Immature natural killer cell (primary cell): ENCODE results near the gene ZNF195. TPM values are rescaled to one million over a fixed set of nuclear protein-coding genes. Genes with fewer than 3 reads are reported as not detected.
"Not testable (repeated sequence)": the region's sequence is repeated elsewhere in the genome, so short reads cannot be mapped to it uniquely, and the experiment has no call there.

Experiments
- DNase-seq, 3 donors: peaks; one replicate each; pipeline ENCODE4 v3.0.0; 2022; ENCODE audit warnings: mixed read lengths in 1 of 3
- H3K27ac Mint-ChIP-seq, 6 donors: one replicate each; pipeline ENCODE4 v1.8.0; 2020; ENCODE audit warnings: mixed read lengths in 6 of 6, mild to moderate bottlenecking in 5 of 6, inconsistent platforms in 4 of 6, moderate library complexity in 3 of 6
- H3K27me3 Mint-ChIP-seq, 3 donors: one replicate each; pipeline ENCODE4 v1.8.0; 2020 to 2021; ENCODE audit warnings: low read depth in 3 of 3, mild to moderate bottlenecking in 3 of 3, mixed read lengths in 3 of 3, moderate library complexity in 3 of 3, inconsistent platforms in 1 of 3
- H3K36me3 Mint-ChIP-seq, 3 donors: one replicate each; pipeline ENCODE4 v1.8.0; 2020; ENCODE audit warnings: mixed read lengths in 3 of 3, inconsistent platforms in 2 of 3, mild to moderate bottlenecking in 2 of 3
- H3K4me1 Mint-ChIP-seq, 2 donors: one replicate each; pipeline ENCODE4 v1.8.0; 2020; ENCODE audit warnings: inconsistent platforms in 2 of 2, mild to moderate bottlenecking in 2 of 2, mixed read lengths in 2 of 2, moderate library complexity in 1 of 2
- H3K4me3 Mint-ChIP-seq, 5 donors: one replicate each; pipeline ENCODE4 v1.8.0; 2020; ENCODE audit warnings: mild to moderate bottlenecking in 5 of 5, mixed read lengths in 5 of 5, inconsistent platforms in 3 of 5, moderate library complexity in 3 of 5
- H3K9me3 Mint-ChIP-seq, 6 donors: one replicate each; pipeline ENCODE4 v1.8.0; 2020; ENCODE audit warnings: mild to moderate bottlenecking in 6 of 6, mixed read lengths in 6 of 6, inconsistent platforms in 4 of 6, moderate library complexity in 3 of 6
- polyA plus RNA-seq, 3 donors: library from polyadenylated mRNA; unstranded; fragments of 300-500 nt; fragmentation: Illumina TruSeq; gene quantifications; one replicate each; pipeline ENCODE4 v1.2.3, GENCODE V29; 2021

Gene ZNF195
- polyA plus RNA-seq, 3 donors from 2014 or later: 18.2 to 27.0 (median 19.5) TPM

DNA sequence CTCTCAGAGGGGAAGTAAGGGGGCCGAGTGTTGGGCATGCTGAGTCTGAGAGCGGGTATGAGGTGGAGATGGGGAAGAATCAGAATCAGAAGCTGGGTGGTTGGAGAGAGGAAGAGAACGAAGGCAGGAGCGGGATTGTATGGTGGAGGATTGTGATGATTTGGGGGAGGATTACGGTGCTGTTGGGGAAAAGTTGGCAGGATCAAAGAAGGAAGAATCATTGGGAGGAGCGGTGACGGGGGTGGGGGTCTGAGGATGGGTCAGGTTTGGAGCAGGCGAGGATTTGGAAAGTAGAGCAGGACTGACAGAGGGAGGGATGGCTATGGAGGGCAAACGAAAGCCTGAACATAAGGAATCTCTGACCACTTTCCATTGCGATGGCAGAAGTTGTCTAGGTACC, 22.1 kb downstream of the ZNF195 start:
- H3K27ac Mint-ChIP-seq: no peak overlapping the region
- no peak overlapping the region for H3K4me3 Mint-ChIP-seq
- DNase-seq: no peak

DNA sequence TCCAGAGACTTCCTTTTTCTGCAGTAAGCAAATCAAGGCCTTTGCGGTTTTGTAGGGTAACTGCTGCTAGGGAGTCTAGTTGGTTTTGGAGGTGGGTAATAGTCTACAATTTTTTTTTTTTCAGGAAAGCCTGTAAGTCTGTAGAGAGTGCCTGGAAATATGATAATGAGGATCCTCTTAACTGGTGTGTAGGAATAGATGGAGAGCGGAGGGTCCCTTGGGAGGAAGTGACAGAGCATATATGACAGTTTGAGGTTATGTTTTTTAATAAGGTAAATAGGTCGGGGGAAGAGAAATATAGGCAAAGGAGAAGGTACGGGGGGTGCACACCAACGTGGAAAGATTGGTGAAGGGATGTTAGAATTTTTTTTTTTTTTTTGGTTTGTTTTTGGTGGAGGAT, 25.9 kb downstream of the ZNF195 start:
- Mint-ChIP-seq H3K27ac (no peak overlapping the region), H3K27me3 (peaks cover 0 to 2% (median 0%) of the 10 kb centered on the region in 3 donors), H3K4me1 (no peaks in the 10 kb centered on the region), H3K36me3 (peaks cover 17 to 20% (median 18%) of the 10 kb centered on the region in 3 donors), H3K4me3 (no peak overlapping the region), H3K9me3 (peaks cover 0 to 23% (median 17%) of the 10 kb centered on the region in 6 donors)
- DNase-seq: no peak

More for the DNA sequence above, 22.1 kb downstream of the ZNF195 start:
- Mint-ChIP-seq H3K36me3 (peaks cover 51 to 54% (median 52%) of the 10 kb centered on the region in 3 donors), H3K4me1 (no peaks in the 10 kb centered on the region), H3K27me3 (peaks cover 0 to 2% (median 0%) of the 10 kb centered on the region in 3 donors), H3K9me3 (peaks cover 33 to 61% (median 47%) of the 10 kb centered on the region in 6 donors)

GRCh38 chr11:3347127-3347526, 31.8 kb downstream of the ZNF195 start:
- no peak overlapping the region for H3K4me3 Mint-ChIP-seq
- peaks cover 5 to 9% (median 6%) of the 10 kb centered on the region in 3 donors for H3K36me3 Mint-ChIP-seq
- no peak for DNase-seq
- no peak overlapping the region for H3K27ac Mint-ChIP-seq
- peaks cover 0 to 3% (median 0%) of the 10 kb centered on the region in 6 donors for H3K9me3 Mint-ChIP-seq
- H3K27me3 Mint-ChIP-seq: peaks cover 0 to 6% (median 5%) of the 10 kb centered on the region in 3 donors
- no peaks in the 10 kb centered on the region for H3K4me1 Mint-ChIP-seq

DNA sequence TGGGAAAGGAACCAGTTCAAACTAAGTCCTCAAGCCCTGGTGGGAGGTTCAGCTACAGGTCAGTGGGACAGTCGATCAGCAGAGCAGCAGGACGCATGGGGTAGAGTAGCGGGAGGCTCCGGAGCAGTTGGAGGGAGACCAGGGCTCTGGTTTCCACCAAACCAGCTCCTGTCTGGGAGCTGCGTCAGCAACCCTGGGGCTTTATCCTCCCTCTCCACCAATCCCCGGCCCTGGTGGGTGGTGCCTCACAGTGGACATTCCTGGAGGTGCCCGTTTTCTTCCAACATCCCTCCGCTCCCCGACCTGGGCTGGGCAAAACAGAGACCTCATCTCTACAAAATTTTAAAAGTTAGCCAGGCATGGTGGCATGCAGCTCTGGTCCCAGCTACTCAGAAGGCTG, 32.4 kb downstream of the ZNF195 start:
- H3K36me3 Mint-ChIP-seq: peaks cover 5 to 9% (median 6%) of the 10 kb centered on the region in 3 donors
- DNase-seq: no peak
- H3K4me3 Mint-ChIP-seq: no peak overlapping the region
- H3K27me3 Mint-ChIP-seq: peaks cover 0 to 10% (median 5%) of the 10 kb centered on the region in 3 donors
- H3K27ac Mint-ChIP-seq: no peak overlapping the region
- no peaks in the 10 kb centered on the region for H3K4me1 Mint-ChIP-seq
- H3K9me3 Mint-ChIP-seq: peaks cover 0 to 3% (median 0%) of the 10 kb centered on the region in 6 donors

- Mint-ChIP-seq H3K27ac (no peak overlapping the region), H3K27me3 (peaks cover 4 to 16% (median 8%) of the 10 kb centered on the region in 3 donors), H3K4me1 (no peaks in the 10 kb centered on the region), H3K36me3 (peaks cover 5 to 9% (median 6%) of the 10 kb centered on the region in 3 donors), H3K4me3 (no peak overlapping the region), H3K9me3 (peaks cover 0 to 2% (median 0%) of the 10 kb centered on the region in 6 donors)
- no peak for DNase-seq
These were observed 33.2 kb downstream of the ZNF195 start for GRCh38 chr11:3345736-3346135.

GRCh38 chr11:3344327-3345174, 34.4 kb downstream of the ZNF195 start:
- no peaks in the 10 kb centered on the region for H3K4me1 Mint-ChIP-seq
- peaks cover 5 to 6% (median 6%) of the 10 kb centered on the region in 3 donors for H3K36me3 Mint-ChIP-seq
- no peak overlapping the region for H3K27ac Mint-ChIP-seq
- peaks cover 4 to 16% (median 10%) of the 10 kb centered on the region in 3 donors for H3K27me3 Mint-ChIP-seq
- DNase-seq: no peak
- H3K9me3 Mint-ChIP-seq: peaks cover 0 to 2% (median 0%) of the 10 kb centered on the region in 6 donors
- H3K4me3 Mint-ChIP-seq: no peak overlapping the region

DNA sequence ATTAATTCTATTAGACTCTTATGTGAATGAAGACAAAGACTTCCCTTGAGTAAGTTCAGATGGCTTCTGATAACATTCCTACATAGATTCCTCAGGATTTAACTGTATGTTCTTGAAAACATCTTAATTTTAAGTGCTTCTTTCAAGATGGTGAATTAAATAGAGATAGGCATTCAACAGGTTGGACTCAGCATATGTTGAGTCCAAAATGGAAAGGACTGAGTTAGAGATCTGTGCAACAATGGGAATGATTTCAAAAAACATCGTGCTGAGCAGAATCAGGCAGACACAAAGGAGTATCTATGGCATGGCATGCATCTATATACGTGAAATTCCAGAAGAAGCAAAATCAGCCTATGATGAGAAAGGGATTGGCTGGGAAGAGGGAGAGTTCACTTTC, 36.2 kb downstream of the ZNF195 start:
- no peak for DNase-seq
- no peak overlapping the region for H3K4me3 Mint-ChIP-seq
- peaks cover 10 to 16% (median 15%) of the 10 kb centered on the region in 3 donors for H3K27me3 Mint-ChIP-seq
- H3K36me3 Mint-ChIP-seq: peaks cover 5 to 10% (median 6%) of the 10 kb centered on the region in 3 donors
- peaks cover 0 to 2% (median 0%) of the 10 kb centered on the region in 6 donors for H3K9me3 Mint-ChIP-seq
- no peaks in the 10 kb centered on the region for H3K4me1 Mint-ChIP-seq
- H3K27ac Mint-ChIP-seq: no peak overlapping the region

DNA sequence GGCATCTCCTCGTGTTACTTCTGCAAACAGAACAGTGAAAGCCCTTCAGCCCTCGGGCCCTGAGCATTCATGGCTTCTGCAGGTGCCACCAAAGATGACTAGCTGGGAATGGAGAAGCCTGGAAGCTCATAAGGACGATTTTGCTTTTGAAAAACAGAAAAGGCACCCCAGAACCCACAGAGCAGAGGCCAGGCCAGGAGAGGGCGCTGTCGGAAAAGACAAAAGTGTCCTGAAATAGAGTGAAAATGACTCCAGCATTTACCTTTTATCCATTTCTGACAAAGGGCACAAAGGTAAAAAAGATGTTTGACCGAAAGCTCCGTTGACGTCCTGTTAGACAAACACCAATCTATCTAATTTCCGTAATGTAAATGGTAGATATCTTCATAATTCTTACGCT, 37.6 kb downstream of the ZNF195 start:
- Mint-ChIP-seq H3K27ac (no peak overlapping the region), H3K4me1 (no peaks in the 10 kb centered on the region), H3K4me3 (no peak overlapping the region), H3K9me3 (no peaks in the 10 kb centered on the region), H3K36me3 (peaks cover 0 to 4% (median 0%) of the 10 kb centered on the region in 3 donors), H3K27me3 (peaks cover 10 to 16% (median 15%) of the 10 kb centered on the region in 3 donors)
- peak; percentile 29 to 42 (median 40) for DNase-seq

DNA sequence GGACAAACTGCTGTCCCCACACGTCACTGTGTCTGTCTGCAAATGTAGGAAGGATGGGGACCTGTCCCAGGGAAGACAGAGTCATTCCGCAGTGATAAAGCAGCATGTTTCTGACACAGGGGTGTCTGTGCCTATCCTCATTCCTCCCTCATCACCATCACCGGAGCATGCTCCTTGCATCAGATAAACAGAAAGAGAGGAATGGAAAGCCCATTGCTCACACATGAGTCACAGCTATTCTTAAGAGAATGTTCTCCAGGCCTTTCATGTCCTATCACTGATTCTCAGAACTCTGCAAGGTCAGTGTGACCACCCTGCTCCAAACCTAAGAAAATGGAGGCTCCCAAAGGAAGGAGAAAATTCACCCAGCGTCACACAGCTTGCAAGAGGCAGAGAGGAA, 38.9 kb downstream of the ZNF195 start:
- no peaks in the 10 kb centered on the region for H3K4me1 Mint-ChIP-seq
- H3K36me3 Mint-ChIP-seq: peaks cover 0 to 4% (median 0%) of the 10 kb centered on the region in 3 donors
- DNase-seq: no peak
- no peak overlapping the region for H3K4me3 Mint-ChIP-seq
- H3K27me3 Mint-ChIP-seq: peaks cover 10 to 15% (median 12%) of the 10 kb centered on the region in 3 donors
- no peak overlapping the region for H3K27ac Mint-ChIP-seq
- H3K9me3 Mint-ChIP-seq: no peaks in the 10 kb centered on the region

DNA sequence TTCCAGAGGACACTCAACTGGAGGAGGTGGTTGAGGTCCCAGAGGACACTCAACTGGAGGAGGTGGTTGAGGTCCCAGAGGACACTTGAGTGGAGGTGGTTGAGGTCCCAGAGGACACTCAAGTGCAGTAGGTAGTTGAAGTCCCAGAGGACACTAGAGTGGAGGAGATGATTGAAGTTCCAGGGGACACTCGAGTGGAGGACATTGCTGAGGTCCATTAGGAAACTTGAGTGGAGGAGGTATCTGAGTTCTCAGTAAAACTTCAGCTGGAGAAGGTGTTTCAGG, 39.7 kb downstream of the ZNF195 start:
- Mint-ChIP-seq H3K27me3 (peaks cover 10 to 15% (median 10%) of the 10 kb centered on the region in 3 donors), H3K27ac (no peak overlapping the region), H3K4me3 (peak overlapping the region in 1 of 5 donors; percentile 6), H3K36me3 (peaks cover 0 to 4% (median 0%) of the 10 kb centered on the region in 3 donors), H3K4me1 (no peaks in the 10 kb centered on the region), H3K9me3 (no peaks in the 10 kb centered on the region)
- DNase-seq: no peak

GRCh38 chr11:3338569-3339339, 40.2 kb downstream of the ZNF195 start:
- no peaks in the 10 kb centered on the region for H3K4me1 Mint-ChIP-seq
- peaks cover 0 to 4% (median 0%) of the 10 kb centered on the region in 3 donors for H3K36me3 Mint-ChIP-seq
- H3K27ac Mint-ChIP-seq: no peak overlapping the region
- peaks cover 10 to 15% (median 10%) of the 10 kb centered on the region in 3 donors for H3K27me3 Mint-ChIP-seq
- DNase-seq: no peak
- H3K4me3 Mint-ChIP-seq: no peak overlapping the region
- no peaks in the 10 kb centered on the region for H3K9me3 Mint-ChIP-seq

DNA sequence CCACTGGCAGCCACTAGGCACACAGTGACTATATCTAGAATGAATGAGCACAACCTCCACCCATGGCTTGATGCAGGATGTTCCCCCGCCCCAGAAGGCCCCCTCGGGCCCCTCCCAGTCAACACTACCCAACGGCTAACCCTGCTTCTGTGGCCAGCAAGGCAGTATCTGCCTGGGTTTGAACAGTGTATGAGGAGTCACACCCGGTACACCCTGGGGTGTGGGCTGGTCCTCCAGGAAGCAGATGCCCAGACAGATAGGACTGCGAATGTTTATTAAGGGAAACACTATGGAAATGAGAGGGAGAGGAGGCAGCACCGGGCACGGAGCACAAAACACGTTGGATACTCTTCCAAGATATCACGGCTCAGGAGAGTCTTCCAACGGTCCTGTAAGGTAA, 42.5 kb downstream of the ZNF195 start:
- not testable (repeated sequence) for DNase-seq, H3K4me1 Mint-ChIP-seq, H3K36me3 Mint-ChIP-seq, H3K27ac Mint-ChIP-seq, H3K9me3 Mint-ChIP-seq, H3K4me3 Mint-ChIP-seq
- peaks cover 4 to 10% (median 10%) of the 10 kb centered on the region in 3 donors for H3K27me3 Mint-ChIP-seq

DNA sequence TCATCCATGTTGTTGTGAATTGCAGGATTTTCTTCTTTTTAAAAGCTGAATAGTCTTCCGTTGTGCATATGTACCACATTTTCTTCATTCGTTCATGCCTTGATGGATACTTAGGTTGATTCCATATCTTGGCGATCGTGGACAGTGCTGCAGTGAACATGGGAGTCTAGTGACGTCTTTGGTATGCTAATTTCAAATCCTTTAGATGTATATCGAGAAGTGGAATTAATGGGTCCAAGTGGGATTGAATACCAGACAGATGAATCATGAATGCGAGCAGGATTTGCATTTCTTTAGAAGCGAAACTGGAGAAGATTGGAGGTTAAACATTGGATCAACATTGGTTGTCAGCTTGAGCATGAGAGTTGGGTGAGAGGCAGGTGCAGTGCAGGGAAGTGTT, 45.8 kb downstream of the ZNF195 start:
- not testable (repeated sequence) for H3K4me1 Mint-ChIP-seq, H3K4me3 Mint-ChIP-seq, H3K9me3 Mint-ChIP-seq, H3K27me3 Mint-ChIP-seq, DNase-seq, H3K27ac Mint-ChIP-seq, H3K36me3 Mint-ChIP-seq

- H3K4me1 Mint-ChIP-seq, H3K27ac Mint-ChIP-seq, H3K27me3 Mint-ChIP-seq, H3K4me3 Mint-ChIP-seq, H3K9me3 Mint-ChIP-seq, H3K36me3 Mint-ChIP-seq, DNase-seq: not testable (repeated sequence)
These were observed 47.9 kb downstream of the ZNF195 start for GRCh38 chr11:3331078-3331477.
